KMS-11 (cell line): ENCODE results near the gene TMC1.

Experiments
- H2AFZ ChIP-seq: fragments of 200-600 bp; sonication (generic); 2 replicates; pipeline ENCODE4 v1.6.1; 2016; ENCODE audit warnings: antibody characterized with exemption, mixed run types, low read depth
- H3K27ac ChIP-seq: fragments of 200-600 bp; sonication (generic); 2 replicates; pipeline ENCODE4 v1.6.1; 2016; ENCODE audit warnings: mild to moderate bottlenecking, mixed run types
- H3K27me3 ChIP-seq: fragments of 200-600 bp; sonication (generic); 2 replicates; pipeline ENCODE4 v1.6.1; 2017; ENCODE audit warnings: mild to moderate bottlenecking, low read depth, mixed run types, moderate library complexity; ENCODE audit not compliant: insufficient read depth
- H3K36me3 ChIP-seq: fragments of 200-600 bp; sonication (generic); 2 replicates; pipeline ENCODE4 v1.6.1; 2017; ENCODE audit warnings: mild to moderate bottlenecking, mixed run types; ENCODE audit not compliant: insufficient read depth
- H3K4me1 ChIP-seq: fragments of 200-600 bp; sonication (generic); 2 replicates; pipeline ENCODE4 v1.6.1; 2016; ENCODE audit warnings: mild to moderate bottlenecking, low read depth, mixed run types; ENCODE audit not compliant: poor library complexity, severe bottlenecking
- H3K4me2 ChIP-seq: fragments of 200-600 bp; sonication (generic); 2 replicates; pipeline ENCODE4 v1.7.0; 2016; ENCODE audit warnings: mild to moderate bottlenecking, mixed run types
- H3K4me3 ChIP-seq: fragments of 200-600 bp; sonication (generic); IDR thresholded peaks from 2 replicates; pipeline ENCODE4 v1.6.1; 2017; ENCODE audit warnings: low read depth, low read length, mixed read lengths; ENCODE audit not compliant: insufficient read depth
- H3K79me2 ChIP-seq: fragments of 200-600 bp; sonication (generic); 2 replicates; pipeline ENCODE4 v1.6.1; 2016; ENCODE audit warnings: low read depth, mixed run types; ENCODE audit not compliant: insufficient read depth
- H3K9ac ChIP-seq: fragments of 200-600 bp; sonication (generic); 2 replicates; pipeline ENCODE4 v1.6.1; 2016; ENCODE audit warnings: mild to moderate bottlenecking, mixed run types
- H4K20me1 ChIP-seq: fragments of 200-600 bp; sonication (generic); 2 replicates; pipeline ENCODE4 v1.6.1; 2016; ENCODE audit warnings: mild to moderate bottlenecking, mixed run types; ENCODE audit not compliant: insufficient read depth
- TF ChIP-seq, protein P1 (sequence below): fragments of 200-600 bp; sonication (generic); conservative IDR thresholded peaks from 2 replicates; pipeline ENCODE4 v1.6.1; 2017; ENCODE audit warnings: low read depth, mild to moderate bottlenecking, antibody characterized with exemption, low read length, moderate library complexity, mixed read lengths

TMC1 gene

DNA sequence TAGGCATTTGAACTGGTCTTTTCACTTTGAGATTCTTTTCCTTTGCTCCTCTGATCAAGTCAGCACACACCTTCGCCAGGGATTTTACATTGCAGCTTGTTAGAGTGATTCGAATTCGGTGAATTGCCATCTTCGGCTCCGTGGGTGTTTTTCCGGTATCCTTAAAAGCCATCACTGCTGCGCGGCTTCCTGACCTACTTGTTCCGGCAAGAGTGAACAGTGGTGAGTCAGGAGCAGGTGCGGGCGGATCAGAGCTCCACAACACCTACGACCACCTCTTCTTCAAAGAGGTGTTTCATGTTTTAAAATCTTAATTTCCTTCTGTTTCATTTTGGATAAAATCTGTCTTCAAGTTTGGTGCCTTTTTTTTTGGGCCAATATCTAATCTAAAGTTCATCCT lies 134.6 kb downstream of the TMC1 start:
- Histone ChIP-seq H3K4me3 (no peak overlapping the region), H3K4me2 (no peak overlapping the region), H2AFZ (no peak overlapping the region), H3K4me1 (peaks cover 29% of the 10 kb centered on the region), H3K9ac (no peak overlapping the region), H4K20me1 (no peaks in the 10 kb centered on the region), H3K36me3 (no peaks in the 10 kb centered on the region), H3K27ac (no peak overlapping the region), H3K79me2 (no peaks in the 10 kb centered on the region), H3K27me3 (no peaks in the 10 kb centered on the region)
- TF ChIP-seq, protein P1, sequence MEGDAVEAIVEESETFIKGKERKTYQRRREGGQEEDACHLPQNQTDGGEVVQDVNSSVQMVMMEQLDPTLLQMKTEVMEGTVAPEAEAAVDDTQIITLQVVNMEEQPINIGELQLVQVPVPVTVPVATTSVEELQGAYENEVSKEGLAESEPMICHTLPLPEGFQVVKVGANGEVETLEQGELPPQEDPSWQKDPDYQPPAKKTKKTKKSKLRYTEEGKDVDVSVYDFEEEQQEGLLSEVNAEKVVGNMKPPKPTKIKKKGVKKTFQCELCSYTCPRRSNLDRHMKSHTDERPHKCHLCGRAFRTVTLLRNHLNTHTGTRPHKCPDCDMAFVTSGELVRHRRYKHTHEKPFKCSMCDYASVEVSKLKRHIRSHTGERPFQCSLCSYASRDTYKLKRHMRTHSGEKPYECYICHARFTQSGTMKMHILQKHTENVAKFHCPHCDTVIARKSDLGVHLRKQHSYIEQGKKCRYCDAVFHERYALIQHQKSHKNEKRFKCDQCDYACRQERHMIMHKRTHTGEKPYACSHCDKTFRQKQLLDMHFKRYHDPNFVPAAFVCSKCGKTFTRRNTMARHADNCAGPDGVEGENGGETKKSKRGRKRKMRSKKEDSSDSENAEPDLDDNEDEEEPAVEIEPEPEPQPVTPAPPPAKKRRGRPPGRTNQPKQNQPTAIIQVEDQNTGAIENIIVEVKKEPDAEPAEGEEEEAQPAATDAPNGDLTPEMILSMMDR = no peak

DNA sequence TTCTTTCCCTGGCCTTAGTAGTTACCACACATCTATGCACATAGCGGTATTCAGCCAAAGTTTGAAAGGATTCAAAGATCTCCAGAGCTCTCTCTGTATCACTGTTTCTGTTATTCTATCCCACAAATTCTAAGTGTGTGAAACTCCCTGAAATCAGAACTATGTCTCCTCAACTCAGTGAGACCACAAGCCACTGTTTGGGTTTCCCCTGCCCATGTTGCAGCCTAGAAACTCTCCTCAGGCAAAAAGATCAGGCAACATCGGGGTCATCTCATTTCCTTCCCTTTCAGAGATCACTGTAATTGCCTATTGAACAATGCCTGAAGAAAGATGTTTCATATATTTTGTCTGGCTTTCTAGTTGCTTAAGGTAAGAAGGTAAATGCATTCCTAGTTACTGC lies 135.6 kb downstream of the TMC1 start:
- Histone ChIP-seq H3K9ac (no peak overlapping the region), H3K79me2 (no peaks in the 10 kb centered on the region), H3K4me1 (peaks cover 29% of the 10 kb centered on the region), H3K36me3 (no peaks in the 10 kb centered on the region), H3K4me2 (peak overlapping the region; percentile 72), H3K27me3 (no peaks in the 10 kb centered on the region), H4K20me1 (no peaks in the 10 kb centered on the region), H3K27ac (peak overlapping the region; percentile 10; the same call in 1 of the 2 replicates), H3K4me3 (no peak overlapping the region), H2AFZ (no peak overlapping the region)
- TF ChIP-seq, protein P1 = no peak

DNA sequence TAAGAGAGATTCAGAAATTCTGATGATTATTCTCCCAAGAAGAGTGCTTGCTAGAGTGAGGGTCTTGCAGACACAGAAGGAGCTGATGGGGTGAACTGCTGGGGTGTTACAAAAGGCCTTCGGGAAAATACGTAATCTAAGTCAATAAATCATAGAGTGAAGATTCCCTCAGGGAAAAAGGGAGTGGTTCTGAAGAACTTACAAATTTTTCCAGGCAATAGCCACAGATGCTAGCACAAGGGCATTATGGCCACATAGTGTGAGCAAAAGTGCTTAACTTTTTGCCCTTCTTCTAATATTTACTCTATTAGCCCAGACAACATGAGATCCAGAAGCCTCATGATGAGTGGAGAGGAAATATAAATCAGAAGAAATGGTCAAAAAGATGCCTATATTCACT lies 137.3 kb downstream of the TMC1 start:
- H2AFZ ChIP-seq = no peak overlapping the region
- no peaks in the 10 kb centered on the region for H3K79me2 ChIP-seq
- H3K4me3 ChIP-seq = no peak overlapping the region
- TF ChIP-seq, protein P1 = no peak
- H3K27ac ChIP-seq = no peak overlapping the region
- H3K27me3 ChIP-seq = no peaks in the 10 kb centered on the region
- peaks cover 29% of the 10 kb centered on the region for H3K4me1 ChIP-seq
- no peak overlapping the region for H3K4me2 ChIP-seq
- no peaks in the 10 kb centered on the region for H3K36me3 ChIP-seq
- no peaks in the 10 kb centered on the region for H4K20me1 ChIP-seq
- H3K9ac ChIP-seq = no peak overlapping the region

DNA sequence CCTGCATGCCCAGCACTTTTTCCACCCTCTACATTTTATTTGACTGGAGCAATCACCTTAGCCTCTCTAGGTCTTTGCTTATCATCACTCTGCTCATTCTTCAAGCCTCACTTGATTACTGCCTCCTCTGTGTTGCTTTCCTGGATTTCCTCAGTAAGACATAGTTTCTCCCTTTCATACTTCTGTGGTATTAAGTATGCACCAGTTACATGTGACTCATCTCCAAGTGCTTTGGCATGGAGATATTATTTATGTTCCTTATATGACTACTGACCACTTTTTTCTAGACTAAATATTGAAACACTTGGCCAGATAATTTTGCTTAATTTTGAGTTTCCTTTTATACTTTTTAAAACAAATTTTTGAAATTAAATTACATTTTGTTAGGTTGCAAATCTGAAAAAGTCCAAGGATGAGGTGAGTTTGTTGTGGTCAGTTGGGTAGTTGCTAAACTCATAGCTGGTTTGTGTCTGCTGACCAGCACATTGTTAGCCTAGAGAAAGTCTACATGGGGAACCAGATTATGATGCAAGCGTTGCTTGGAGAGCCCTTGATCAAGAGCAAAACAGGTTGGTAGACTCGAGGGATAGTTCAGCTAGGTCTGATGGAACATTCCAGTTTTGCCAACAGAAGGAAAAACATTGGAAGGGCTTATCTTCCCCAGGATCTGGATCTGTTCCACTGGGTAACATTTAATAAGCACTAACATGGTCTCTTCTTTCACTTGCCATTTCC lies 140.2 kb downstream of the TMC1 start:
- Histone ChIP-seq H3K27ac (no peak overlapping the region), H3K4me2 (no peak overlapping the region), H2AFZ (no peak overlapping the region), H3K27me3 (no peaks in the 10 kb centered on the region), H4K20me1 (no peaks in the 10 kb centered on the region), H3K79me2 (no peaks in the 10 kb centered on the region), H3K4me3 (no peak overlapping the region), H3K4me1 (peaks cover 24% of the 10 kb centered on the region), H3K9ac (no peak overlapping the region), H3K36me3 (no peaks in the 10 kb centered on the region)
- TF ChIP-seq, protein P1 = no peak
